GM18502 (cell line): Measurements from ENCODE around the gene BICC1.

ENCODE experiments used
- ATAC-seq: cut with Tn5 transposase; IDR thresholded peaks from one replicate; pipeline ENCODE4 v1.9.1; 2021; ENCODE audit warnings: mild to moderate bottlenecking; ENCODE audit not compliant: unreplicated experiment, poor library complexity

The BICC1 gene

DNA sequence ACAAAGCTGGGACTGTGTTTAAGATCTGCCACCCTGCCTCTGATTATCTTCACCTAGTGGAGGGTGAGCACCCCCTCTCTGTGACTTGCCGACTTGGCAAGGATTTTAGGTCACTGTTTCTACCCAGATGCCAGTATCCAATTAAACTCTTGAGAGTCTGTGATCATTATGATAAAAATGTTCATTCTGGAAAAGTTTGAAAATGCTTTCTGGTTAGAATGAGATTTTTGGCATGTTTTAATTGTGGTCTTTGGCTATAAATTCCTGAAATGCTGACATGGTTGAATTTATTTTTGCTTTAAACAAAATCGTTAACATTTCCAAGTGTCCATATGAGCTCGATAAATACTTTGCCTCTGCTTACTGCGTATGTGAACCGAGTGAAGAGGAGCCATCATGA lies 221.4 kb downstream of the BICC1 start:
- ATAC-seq, result no peak

GRCh38 chr10:58734664-58735063 lies 222.0 kb downstream of the BICC1 start:
- no peak for ATAC-seq

GRCh38 chr10:58735087-58735486 lies 222.4 kb downstream of the BICC1 start:
- ATAC-seq, result no peak

GRCh38 chr10:58740620-58741369 lies 228.1 kb downstream of the BICC1 start:
- no peak for ATAC-seq

DNA sequence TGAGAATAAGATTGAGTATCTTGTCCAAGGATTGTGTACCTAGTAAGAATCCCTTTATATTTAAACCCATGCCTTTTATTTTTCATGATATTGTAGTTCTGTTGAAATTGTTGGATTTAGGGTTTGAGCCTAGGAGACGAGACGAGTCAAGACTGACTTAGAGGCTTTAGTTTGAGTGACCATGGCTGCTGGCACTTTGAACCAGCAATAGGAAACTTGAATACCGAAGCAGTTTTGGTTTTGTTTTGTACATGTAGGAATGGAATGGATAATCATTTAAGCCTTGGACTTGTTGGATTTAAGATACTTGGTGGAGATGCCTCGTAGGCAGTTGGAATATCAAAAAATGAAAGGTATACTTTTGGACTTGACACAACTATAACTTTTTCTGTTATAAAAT lies 229.0 kb downstream of the BICC1 start:
- ATAC-seq, result no peak

DNA sequence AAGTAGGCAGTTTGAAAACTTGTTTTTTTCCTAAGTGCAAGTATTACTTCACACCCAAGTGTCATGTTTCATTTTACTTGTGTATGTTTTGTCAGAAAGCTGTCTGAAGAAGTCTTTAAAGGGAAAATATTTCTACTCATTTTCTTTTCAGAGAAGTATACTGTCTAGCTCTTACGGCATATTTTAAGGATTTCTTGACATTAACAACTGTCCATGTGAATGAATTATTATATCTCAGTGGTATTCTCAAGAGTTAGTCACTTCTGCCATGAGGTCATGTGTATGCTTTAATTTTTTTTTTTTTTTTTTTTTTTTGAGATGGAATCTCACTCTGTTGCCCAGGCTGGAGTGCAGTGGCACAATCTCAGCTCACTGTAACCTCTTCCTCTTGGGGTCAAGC lies 229.5 kb downstream of the BICC1 start:
- ATAC-seq, result no peak

DNA sequence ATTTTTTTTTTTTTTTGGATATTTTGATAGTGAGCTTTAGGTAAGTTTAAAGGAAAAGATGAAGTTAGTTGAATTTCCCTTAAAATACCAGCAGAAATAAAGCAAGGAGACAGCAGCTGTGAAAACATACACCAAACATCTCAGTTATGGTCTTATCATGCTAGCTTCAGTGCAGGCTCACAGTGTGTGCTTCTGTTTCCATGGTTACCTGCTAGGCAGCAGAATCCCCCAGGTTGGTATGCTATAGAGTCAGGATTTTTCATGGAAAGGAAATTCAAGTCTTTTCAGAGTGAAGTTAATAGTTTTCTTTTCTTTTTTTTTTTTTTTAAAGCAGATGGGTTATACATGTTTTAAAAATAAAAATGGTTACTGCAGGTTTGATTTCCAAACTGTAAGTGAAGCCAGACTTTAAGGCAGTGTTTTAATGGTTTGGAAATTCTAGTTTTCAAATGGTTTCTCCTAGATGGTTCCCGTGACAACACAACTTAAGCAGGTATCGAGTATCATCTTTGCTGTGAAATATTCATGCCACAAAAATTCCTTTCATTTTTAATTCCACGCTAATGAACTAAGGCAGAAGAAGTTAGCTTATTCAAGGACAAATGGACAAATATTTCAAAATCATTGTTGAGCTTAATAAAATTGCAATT lies 230.9 kb downstream of the BICC1 start:
- no peak for ATAC-seq

GRCh38 chr10:58746474-58747185 lies 234.0 kb downstream of the BICC1 start:
- ATAC-seq, result no peak

GRCh38 chr10:58747687-58748086 lies 235.0 kb downstream of the BICC1 start:
- ATAC-seq, result no peak

GRCh38 chr10:58752665-58753064 lies 240.0 kb downstream of the BICC1 start:
- ATAC-seq, result no peak

DNA sequence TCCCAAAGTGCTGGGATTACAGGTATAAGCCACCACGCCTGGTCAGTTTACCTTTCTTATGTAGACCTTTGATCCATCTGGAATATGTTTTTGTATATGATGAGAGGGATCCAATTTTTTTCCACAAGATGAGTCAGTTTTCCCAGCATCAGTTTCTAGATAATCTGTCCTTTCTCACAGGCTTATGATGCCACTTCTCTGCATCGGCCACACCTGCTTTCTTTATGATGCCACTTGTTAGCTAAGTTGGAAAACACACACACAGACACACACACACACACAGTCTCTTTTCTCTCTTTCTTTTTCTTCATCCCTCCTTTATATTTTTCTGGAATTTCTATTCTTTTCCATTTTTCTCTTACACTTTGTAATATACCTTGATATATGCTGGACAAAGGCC lies 240.8 kb downstream of the BICC1 start:
- no peak for ATAC-seq

- no peak for ATAC-seq
Observed at GRCh38 chr10:58754469-58755339, 242.0 kb downstream of the BICC1 start.

GRCh38 chr10:58755340-58755610 lies 242.6 kb downstream of the BICC1 start:
- ATAC-seq, result no peak

- no peak for ATAC-seq
Observed at GRCh38 chr10:58755677-58756076, 243.0 kb downstream of the BICC1 start.

GRCh38 chr10:58756130-58756719 lies 243.6 kb downstream of the BICC1 start:
- no peak for ATAC-seq

- ATAC-seq, result no peak
Observed at GRCh38 chr10:58757352-58758065, 244.8 kb downstream of the BICC1 start.

- no peak for ATAC-seq
Observed at GRCh38 chr10:58758321-58758720, 245.6 kb downstream of the BICC1 start.

DNA sequence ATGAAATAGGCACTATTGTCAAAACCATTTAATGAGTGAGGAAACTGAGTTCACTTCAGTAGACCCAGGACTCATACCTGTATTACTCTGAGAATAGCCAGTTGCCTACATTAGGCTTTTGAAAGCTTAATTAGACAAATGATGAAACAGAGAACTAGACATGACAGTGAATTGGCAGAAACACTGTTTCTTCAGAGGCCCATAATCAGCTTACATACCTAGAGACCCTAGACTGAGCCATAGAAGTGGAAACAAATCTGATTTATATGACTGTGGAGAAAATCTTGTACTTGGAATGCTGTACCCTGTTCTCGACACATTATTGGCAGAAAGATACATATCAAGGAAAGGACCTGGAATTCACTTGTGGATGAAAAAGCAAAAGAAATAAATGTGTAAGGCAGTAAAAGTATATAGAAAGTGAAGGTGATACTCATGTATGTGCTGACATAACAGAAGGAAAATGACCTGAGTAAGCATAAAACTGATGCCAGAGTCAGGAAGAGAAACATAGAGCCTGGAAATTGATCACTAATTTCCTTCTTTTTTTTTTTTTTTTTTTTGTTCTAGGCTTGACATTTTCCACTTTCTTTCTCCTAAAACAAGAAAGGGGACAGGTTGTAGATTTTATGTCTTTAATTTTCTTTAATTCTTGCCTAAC lies 251.5 kb downstream of the BICC1 start:
- no peak for ATAC-seq

- ATAC-seq, result no peak
Observed at GRCh38 chr10:58765910-58766309, 253.2 kb downstream of the BICC1 start.
